ENCODE measurements around the gene FGB. TPM values are rescaled to one million over a fixed set of nuclear protein-coding genes. Genes with fewer than 3 reads are reported as not detected.

Gene FGB
- total and polyA plus RNA-seq, 2 of the 13 experiments (the other 11 are each of a cell fraction or from before 2014, with no cell fraction given) = 226 to 784 TPM

GRCh38 chr4:154590329-154591006 is 27.7 kb downstream of the FGB start, which contains the start of gene FGA (continued):
- TF ChIP-seq HNF1A (IDR thresholded peaks at IDR 0.05; ENCODE audit: low read depth) = peak; percentile 100
- peak; percentile 100 for TF ChIP-seq HNF1A (CRISPR knock-in tag; IDR thresholded peaks at IDR 0.05; ENCODE audit: borderline replicate concordance)
- no peak for TF ChIP-seq ZFP36L1 (CRISPR knock-in tag; IDR thresholded peaks at IDR 0.05)
- 0 out of 2 replicates have a peak, but pooled peaks have one; percentile 64 for TF ChIP-seq ZNF275 (CRISPR knock-in tag; IDR thresholded peaks at IDR 0.05; ENCODE audit: borderline replicate concordance)
- TF ChIP-seq FOXA1 (IDR thresholded peaks at IDR 0.05) = peak; percentile 62
- peak; percentile 97 for TF ChIP-seq FOXA1 (CRISPR knock-in tag; IDR thresholded peaks at IDR 0.05)
- peak; percentile 83 for TF ChIP-seq SIX1 (CRISPR knock-in tag; IDR thresholded peaks at IDR 0.05; ENCODE audit: borderline replicate concordance)
- TF ChIP-seq ZBED4 (CRISPR knock-in tag; IDR thresholded peaks at IDR 0.05; ENCODE audit: borderline replicate concordance) = 0 out of 2 replicates have a peak, but pooled peaks have one; percentile 67
- peak; percentile 80 for TF ChIP-seq ONECUT2 (CRISPR knock-in tag; IDR thresholded peaks at IDR 0.05)
- 0 out of 2 replicates have a peak, but pooled peaks have one; percentile 49 for TF ChIP-seq ZNF451 (CRISPR knock-in tag; IDR thresholded peaks at IDR 0.05)
- TF ChIP-seq TMF1 (CRISPR knock-in tag; IDR thresholded peaks at IDR 0.05; ENCODE audit: low read depth) = no peak
- TF ChIP-seq ZNF577 (CRISPR knock-in tag; IDR thresholded peaks at IDR 0.05; ENCODE audit: borderline replicate concordance, low read depth) = no peak
- TF ChIP-seq ATF7 (IDR thresholded peaks at IDR 0.05) = no peak
- no peak; the same call in 1 of the 2 replicates for TF ChIP-seq ATF7 (CRISPR knock-in tag; IDR thresholded peaks at IDR 0.05)
- TF ChIP-seq HES4 (CRISPR knock-in tag; IDR thresholded peaks at IDR 0.05; ENCODE audit: borderline replicate concordance) = no peak
- peak; percentile 98 for TF ChIP-seq THRA (CRISPR knock-in tag; IDR thresholded peaks at IDR 0.05; ENCODE audit: borderline replicate concordance)
- TF ChIP-seq ZBTB1 (CRISPR knock-in tag; IDR thresholded peaks at IDR 0.05; ENCODE audit: borderline replicate concordance) = no peak
- peak; percentile 95 for TF ChIP-seq KLF6 (CRISPR knock-in tag; IDR thresholded peaks at IDR 0.05)
- no peak for TF ChIP-seq HMGA1 (CRISPR knock-in tag; conservative IDR thresholded peaks at IDR 0.05)
- TF ChIP-seq ZNF180 (CRISPR knock-in tag; IDR thresholded peaks at IDR 0.05; ENCODE audit: borderline replicate concordance, low read depth) = no peak
